GM21360 (cell line): ENCODE data around the gene FYB1.

Experiments used
- ATAC-seq: cut with Tn5 transposase; IDR thresholded peaks from one replicate; pipeline ENCODE4 v1.9.1; 2021; ENCODE audit warnings: mild to moderate bottlenecking, moderate library complexity; ENCODE audit not compliant: unreplicated experiment

The FYB1 gene

GRCh38 chr5:39164016-39164415 lies 55.3 kb downstream of the FYB1 start:
- ATAC-seq: no peak

DNA sequence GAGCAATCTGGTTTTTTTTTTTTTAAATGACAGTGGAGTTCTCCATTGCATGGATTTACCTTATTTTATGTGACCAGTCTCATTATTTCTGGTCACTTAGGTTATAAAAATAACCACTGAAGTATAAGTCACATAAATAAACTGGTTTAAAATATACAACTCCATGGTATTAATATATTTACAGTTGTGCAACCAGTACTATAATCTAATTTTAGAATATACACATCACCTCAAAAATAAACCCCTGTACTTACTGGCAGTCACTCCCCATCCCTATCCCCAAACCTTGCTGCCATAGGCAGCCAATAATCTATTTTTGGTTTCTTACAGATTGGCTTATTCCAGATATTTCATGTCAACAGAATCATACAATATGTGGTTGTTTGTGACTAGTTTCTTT lies 57.8 kb downstream of the FYB1 start:
- ATAC-seq: no peak

DNA sequence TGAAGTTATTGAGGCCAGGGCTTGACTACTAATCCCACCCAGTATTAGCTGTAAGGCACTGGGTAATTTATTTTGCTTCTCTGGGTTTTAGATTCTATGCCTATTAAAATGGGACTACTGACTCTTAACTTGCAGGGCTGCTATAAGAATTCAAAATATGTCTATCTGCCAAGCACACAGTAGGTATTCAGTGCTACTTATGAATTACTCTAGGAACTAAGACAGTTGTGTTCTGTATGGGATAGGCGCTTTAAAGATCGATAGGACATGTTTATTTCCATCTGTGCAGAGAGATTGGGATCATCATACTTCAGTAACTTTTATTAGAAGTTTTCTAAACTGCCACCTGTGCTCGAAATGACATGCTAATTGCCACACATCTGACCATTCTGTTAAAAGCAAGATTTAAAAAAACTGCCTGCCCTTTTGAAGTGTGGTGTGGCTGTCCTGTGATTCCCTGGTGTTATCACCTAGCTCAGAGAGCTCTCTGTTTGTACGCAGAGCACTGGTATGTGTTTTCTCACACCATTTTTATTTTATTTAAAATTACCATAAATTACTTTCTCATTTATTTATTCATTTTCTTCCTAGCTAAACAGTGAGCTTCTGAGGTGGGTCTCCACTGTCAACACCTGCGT lies 58.7 kb downstream of the FYB1 start:
- ATAC-seq: no peak

DNA sequence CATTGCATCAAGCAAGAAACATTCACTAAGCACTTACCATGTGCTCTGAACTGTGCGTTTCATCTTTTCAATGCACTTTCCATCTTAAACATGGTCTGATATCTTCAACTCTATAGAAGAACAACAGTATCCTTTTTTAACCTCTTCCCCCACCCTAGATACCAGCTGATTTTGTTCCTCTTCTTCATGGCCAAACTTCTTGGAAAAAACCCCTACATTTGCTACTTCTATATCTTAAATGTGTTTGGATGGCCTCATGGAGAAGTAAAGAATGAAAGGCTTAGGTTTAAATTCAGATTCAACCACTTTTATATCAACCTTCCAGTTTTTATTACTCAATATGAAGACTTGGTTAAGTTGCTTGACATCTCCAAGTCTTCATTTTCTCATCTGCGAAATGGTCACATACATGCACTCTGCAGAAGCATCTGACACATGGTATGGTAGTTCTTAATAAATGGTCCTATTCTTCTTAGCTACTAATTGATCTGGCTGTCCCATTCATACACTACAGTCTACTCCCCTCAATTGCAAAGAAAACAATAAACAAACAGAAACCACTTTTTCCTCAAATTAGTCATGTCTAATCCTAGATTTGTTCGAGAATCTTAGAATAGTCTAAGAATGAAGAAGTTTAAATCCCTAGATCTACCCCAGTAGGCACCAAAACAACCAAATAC lies 59.4 kb downstream of the FYB1 start:
- no peak for ATAC-seq

- no peak for ATAC-seq
Measured at GRCh38 chr5:39158786-39159185, 60.6 kb downstream of the FYB1 start.

GRCh38 chr5:39158127-39158593 lies 61.2 kb downstream of the FYB1 start:
- no peak for ATAC-seq

DNA sequence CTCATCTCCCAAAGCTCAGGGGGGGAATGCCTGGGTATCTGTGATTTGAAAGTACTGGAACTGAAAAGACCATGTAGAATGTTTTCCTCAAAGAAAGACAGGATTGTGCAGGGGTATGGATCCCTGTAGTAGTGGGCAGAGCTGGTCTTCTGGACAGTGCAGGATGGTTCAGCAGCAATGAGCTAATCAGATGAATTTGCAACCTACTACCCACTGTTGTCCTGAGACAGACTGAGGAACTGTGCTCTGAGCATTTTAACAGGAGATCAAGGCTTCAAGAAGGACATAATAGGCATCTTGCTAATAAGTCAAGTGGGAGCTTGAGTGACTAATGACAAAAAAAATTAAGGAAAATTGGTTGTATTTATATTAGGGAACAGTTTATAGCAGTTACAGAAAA lies 61.7 kb downstream of the FYB1 start:
- no peak for ATAC-seq

GRCh38 chr5:39156082-39156481 lies 63.3 kb downstream of the FYB1 start:
- no peak for ATAC-seq

DNA sequence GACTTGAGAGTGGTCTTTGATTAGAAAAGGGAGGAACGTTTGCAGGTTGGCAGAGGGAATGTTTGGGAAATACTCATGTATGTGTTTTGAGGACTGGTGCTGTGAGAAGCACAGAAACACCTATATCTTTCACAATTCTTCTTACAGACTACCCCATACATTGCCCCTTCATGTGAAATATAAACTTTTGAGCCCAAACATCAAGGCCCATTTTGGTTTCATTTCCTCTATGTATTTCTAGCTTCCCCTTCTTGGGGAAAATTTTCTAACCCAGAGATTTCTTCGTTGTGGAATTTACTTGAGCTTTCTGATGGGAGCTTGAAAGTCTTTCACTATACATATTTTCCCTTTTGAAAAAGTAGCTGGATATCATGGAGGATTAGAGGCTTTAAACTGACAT lies 67.6 kb downstream of the FYB1 start:
- ATAC-seq: no peak

DNA sequence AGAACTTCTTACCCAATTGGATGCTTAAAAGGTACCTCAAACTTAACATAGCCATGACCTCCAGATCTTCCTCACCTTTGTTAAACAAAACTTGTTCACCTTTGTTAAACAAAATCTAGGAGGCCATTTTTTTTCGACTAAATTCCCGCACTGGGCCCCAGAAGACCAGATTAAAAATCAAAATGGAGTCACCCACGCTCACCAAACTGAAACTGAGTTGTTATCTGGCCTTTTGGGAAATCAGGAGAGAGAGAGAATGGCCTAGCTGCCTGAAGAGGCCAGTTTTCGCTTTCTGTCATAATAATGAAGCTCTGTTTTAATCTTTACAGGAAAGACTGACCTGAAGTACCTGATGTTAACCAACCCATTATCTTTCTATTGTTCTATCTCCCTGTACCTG lies 69.4 kb downstream of the FYB1 start:
- ATAC-seq: no peak

DNA sequence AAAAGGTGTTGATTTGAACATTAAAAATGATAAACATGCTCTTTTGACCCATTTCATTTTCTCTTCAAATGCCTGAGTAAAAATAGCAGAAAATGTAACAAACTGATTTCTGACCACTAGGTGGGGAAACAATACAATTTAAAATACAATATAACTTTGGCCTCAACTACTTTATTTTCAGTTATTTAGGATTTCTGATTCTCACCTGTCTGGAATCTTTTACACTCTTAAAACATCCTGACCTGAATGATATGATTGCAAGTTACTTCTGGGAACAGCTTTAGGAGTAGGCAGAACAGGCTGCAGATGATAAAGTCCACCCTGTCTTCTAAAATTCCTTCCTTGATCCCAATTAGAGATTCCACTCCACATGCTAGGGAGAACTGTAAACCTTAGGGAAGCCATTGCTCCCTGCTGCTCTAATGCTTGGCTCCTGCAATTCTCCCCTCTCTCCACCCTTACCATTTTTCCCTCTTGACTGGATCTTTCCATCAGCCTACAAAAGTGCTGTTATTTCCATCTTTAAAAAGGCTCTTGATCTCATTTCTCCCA lies 70.3 kb downstream of the FYB1 start:
- ATAC-seq: no peak

GRCh38 chr5:39146831-39147540 lies 72.4 kb downstream of the FYB1 start:
- ATAC-seq: no peak

DNA sequence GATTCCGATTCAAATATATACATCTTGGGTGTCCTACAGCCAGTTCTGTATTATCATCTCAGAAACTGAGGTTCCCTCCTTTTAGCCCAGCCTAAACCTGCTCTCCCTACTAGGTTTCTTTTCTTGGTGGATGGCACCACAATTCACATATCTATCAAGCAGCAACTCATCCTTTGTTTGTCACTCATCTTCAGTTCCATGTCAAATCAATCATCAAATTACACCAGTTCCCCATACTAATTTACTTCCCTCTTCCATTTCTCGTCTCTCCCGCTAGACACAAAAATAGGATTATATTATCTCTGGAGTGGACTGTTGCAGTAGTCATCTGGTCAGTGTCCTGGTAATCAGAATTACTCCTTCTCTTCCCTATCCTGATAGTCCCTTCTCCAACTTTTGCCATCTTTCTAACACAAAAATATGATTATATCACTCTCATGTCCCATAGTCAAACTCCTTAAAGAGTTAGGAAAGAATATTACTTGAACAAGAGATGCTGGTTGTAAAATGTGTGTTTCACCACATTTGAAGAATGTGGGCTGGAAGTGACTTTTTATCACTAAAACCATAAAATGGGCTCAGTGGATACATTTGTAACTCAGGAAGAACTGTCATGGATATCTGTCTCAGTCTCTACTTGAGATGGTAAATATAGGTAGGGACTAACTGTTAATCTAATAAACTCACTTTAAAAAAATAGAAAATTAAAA lies 76.1 kb downstream of the FYB1 start:
- no peak for ATAC-seq

DNA sequence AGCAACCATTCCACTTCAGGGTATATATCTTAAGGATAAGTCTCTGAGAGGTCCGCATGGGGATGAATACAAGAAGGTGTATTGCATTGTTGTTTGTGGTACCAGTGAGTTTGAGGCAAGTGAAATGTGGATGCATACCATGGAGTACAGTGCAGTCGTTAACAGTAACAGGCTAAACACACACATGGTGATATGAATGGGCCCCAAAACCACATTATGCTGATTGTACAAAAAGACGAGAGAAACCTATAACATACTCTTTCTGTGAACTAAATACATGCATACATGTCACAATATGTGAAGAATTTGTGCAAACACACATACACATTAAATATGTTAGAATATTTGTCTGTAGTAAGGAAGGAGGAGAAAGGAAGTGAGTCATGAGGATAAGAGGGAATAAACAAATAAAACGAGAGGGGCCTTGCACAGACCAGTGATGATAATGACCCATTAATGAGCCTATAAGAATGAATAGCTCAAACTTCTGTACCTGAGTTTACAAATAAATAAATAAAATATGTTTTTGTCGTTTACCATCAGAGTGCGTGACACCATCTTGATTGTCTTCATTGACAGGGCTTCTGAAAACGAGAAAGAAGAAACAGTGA lies 78.7 kb downstream of the FYB1 start:
- ATAC-seq: no peak

GRCh38 chr5:39138892-39139291 lies 80.5 kb downstream of the FYB1 start:
- ATAC-seq: no peak

GRCh38 chr5:39137819-39138451 lies 81.4 kb downstream of the FYB1 start:
- no peak for ATAC-seq

DNA sequence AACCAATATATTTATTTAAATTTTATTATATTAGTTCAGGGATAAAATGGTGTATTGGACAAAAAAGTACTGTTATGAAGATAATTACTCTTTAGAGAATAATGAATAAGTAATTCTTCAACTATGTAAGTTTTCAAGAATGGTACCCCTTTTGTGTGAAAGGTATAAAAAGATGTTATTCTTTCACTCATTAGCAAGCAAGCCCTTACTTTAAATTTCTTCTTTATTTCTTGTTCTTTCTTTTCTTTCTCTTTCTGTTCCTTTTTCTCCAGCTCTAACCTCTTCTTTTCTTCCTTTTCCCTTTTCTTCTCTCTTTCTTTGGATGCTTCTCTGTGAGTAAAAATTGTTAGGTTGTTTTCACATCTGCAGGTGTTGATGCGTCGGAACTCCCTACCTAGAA lies 82.0 kb downstream of the FYB1 start:
- ATAC-seq: no peak

DNA sequence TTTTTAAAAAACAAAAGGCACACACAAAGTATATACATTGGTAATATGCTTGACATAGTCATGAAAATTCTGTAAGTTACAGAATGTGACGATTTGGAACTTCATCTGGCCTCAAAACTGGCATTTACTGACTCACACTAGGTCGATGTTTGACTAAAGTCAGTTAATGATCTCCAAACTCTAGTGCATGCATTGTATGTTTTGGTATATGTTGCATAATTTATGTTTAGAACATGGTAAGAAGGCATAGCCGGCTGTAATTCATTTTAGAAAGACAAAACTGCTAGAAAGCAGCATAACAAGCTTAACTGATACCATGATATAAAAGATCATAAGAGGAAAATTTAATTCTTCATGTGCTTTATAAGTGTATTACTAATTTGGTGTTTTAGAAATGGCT lies 86.6 kb downstream of the FYB1 start:
- ATAC-seq: no peak

GRCh38 chr5:39132128-39132447 lies 87.3 kb downstream of the FYB1 start:
- ATAC-seq: no peak
